HepG2 (cell line): ENCODE results near the gene ZNHIT6. TPM values are rescaled to one million over a fixed set of nuclear protein-coding genes. Genes with fewer than 3 reads are reported as not detected.

Experiments
- ATAC-seq: fragments of 200-7000 bp; cut with Tn5 transposase; 3 replicates; pipeline ENCODE4 v1.9.1; 2020; ENCODE audit warnings: mild to moderate bottlenecking, moderate library complexity
- BruUV-seq: library from RNA; stranded (reverse); fragments of 400-500 nt; replicated peaks from 2 replicates; lab custom pipeline; 2021; lab: Mats Ljungman, UMichigan
- CTCF ChIA-PET: fragments of 300-600 bp; formaldehyde crosslinking; extraction: SDS; loops from one replicate; lab custom pipeline; 2021; ENCODE audit warnings: low total read pairs, inconsistent platforms, low intra/inter-chr PET ratio; lab: Yijun Ruan, JAX
- POLR2A ChIA-PET: fragments of 350-600 bp; sonication (Branson Sonifier 250); formaldehyde crosslinking; loops from one replicate; lab custom pipeline; 2020; ENCODE audit warnings: antibody characterized with exemption, inconsistent platforms; lab: Yijun Ruan, JAX
- DNase-seq: peaks from one replicate; pipeline ENCODE4 v3.0.0-alpha.2; 2015; ENCODE audit warnings: low spot score
- FAIRE-seq: peaks from 3 replicates; lab custom pipeline; 2011; peaks lifted over from hg19 to GRCh38; lab: Jason Lieb, UNC
- H2AFZ ChIP-seq: one replicate; pipeline ENCODE4 v1.6.1; 2011; ENCODE audit warnings: low read length, inconsistent platforms
- H3K27ac ChIP-seq: fragments of 300-600 bp; 3 replicates; pipeline ENCODE4 v1.8.0; 2011; ENCODE audit warnings: mixed run types, mild to moderate bottlenecking, mixed read lengths, low read length, inconsistent platforms; ENCODE audit not compliant: insufficient read depth; ENCODE audit errors: extremely low read length
- H3K27me3 ChIP-seq, 2 experiments: fragments of 200-600 bp in 1 of 2; 2 replicates in 1 of 2; 3 replicates in 1 of 2; pipeline versions ENCODE4 v1.6.0 to v1.8.0; 2011; ENCODE audit warnings: low read length in 2 of 2, mild to moderate bottlenecking in 2 of 2, moderate library complexity in 2 of 2, inconsistent platforms in 1 of 2; ENCODE audit not compliant: insufficient read depth in 2 of 2, control insufficient read depth in 1 of 2
- H3K36me3 ChIP-seq, 2 experiments: fragments of 200-600 bp in 1 of 2; replicated peaks in 1 of 2; 2 replicates in 1 of 2; 3 replicates in 1 of 2; pipeline versions ENCODE4 v1.5.1 to v1.8.0; 2011; ENCODE audit warnings: low read length in 2 of 2, inconsistent platforms in 1 of 2; ENCODE audit not compliant: insufficient read depth in 2 of 2, control insufficient read depth in 1 of 2
- H3K4me1 ChIP-seq: 2 replicates; pipeline ENCODE4 v1.5.1; 2012; ENCODE audit warnings: low read length, inconsistent platforms; ENCODE audit not compliant: insufficient read depth
- H3K4me2 ChIP-seq: 2 replicates; pipeline ENCODE4 v1.6.0; 2011; ENCODE audit warnings: low read depth, low read length, inconsistent platforms
- H3K4me3 ChIP-seq, 3 experiments: fragments of 200-600 bp in 1 of 3; sonication (generic), shearing (Covaris generic) in 1 of 3; replicated peaks in 1 of 3; 2 replicates each; pipeline ENCODE4 v1.5.1; 2011 to 2016; ENCODE audit warnings: low read length in 3 of 3, inconsistent platforms in 2 of 3, low read depth in 2 of 3, mild to moderate bottlenecking in 2 of 3, control low read depth in 1 of 3, mixed read lengths in 1 of 3; ENCODE audit not compliant: insufficient read depth in 1 of 3
- H3K79me2 ChIP-seq: one replicate; pipeline ENCODE4 v1.6.1; 2011; ENCODE audit warnings: low read length, inconsistent platforms; ENCODE audit not compliant: insufficient read depth
- H3K9ac ChIP-seq: 2 replicates; pipeline ENCODE4 v1.6.0; 2011; ENCODE audit warnings: mild to moderate bottlenecking, low read depth, low read length, inconsistent platforms; ENCODE audit not compliant: insufficient read depth
- H3K9me3 ChIP-seq: 2 replicates; pipeline ENCODE4 v1.5.1; 2012; ENCODE audit warnings: mild to moderate bottlenecking, low read length
- H4K20me1 ChIP-seq: 2 replicates; pipeline ENCODE4 v1.6.0; 2011; ENCODE audit warnings: inconsistent platforms, mild to moderate bottlenecking, low read length, moderate library complexity; ENCODE audit not compliant: insufficient read depth
- FOXA3 ChIP-seq: IDR thresholded peaks from 2 replicates; pipeline ENCODE4 v1.6.1; 2016; ENCODE audit warnings: missing genetic modification reagents, missing compliant biosample characterization
- MAFF ChIP-seq: IDR thresholded peaks from 2 replicates; pipeline ENCODE4 v1.6.1; 2011; ENCODE audit warnings: low read depth, low read length, improper control_type of control experiment
- MAFK ChIP-seq, 2 experiments: IDR thresholded peaks in 1 of 2; conservative IDR thresholded peaks in 1 of 2; 2 replicates each; pipeline ENCODE4 v1.6.1; 2011; ENCODE audit warnings: improper control_type of control experiment in 2 of 2, low read length in 2 of 2
- MAX ChIP-seq: IDR thresholded peaks from 2 replicates; pipeline ENCODE4 v1.6.1; 2012; ENCODE audit warnings: inconsistent platforms
- REXO4 ChIP-seq: sonication (generic); formaldehyde crosslinking; IDR thresholded peaks from 2 replicates; pipeline ENCODE4 v1.8.0; 2022; ENCODE audit warnings: missing genetic modification reagents, mild to moderate bottlenecking, borderline replicate concordance
- SALL2 ChIP-seq: sonication (generic); formaldehyde crosslinking; IDR thresholded peaks from 2 replicates; pipeline ENCODE4 v1.8.1; 2023; ENCODE audit warnings: mild to moderate bottlenecking, missing genetic modification reagents, inconsistent platforms
- ZBTB14 ChIP-seq: sonication (generic); formaldehyde crosslinking; IDR thresholded peaks from 2 replicates; pipeline ENCODE4 v1.4.0; 2020; ENCODE audit warnings: missing genetic modification reagents
- ZFY ChIP-seq: sonication (generic); formaldehyde crosslinking; IDR thresholded peaks from 2 replicates; pipeline ENCODE4 v1.4.0; 2020; ENCODE audit warnings: missing genetic modification reagents
- ZNF235 ChIP-seq: sonication (generic); formaldehyde crosslinking; IDR thresholded peaks from 2 replicates; pipeline ENCODE4 v1.8.1; 2023; ENCODE audit warnings: mild to moderate bottlenecking, missing genetic modification reagents, borderline replicate concordance
- ZNF292 ChIP-seq: sonication (generic); formaldehyde crosslinking; IDR thresholded peaks from 2 replicates; pipeline ENCODE4 v1.8.1; 2022; ENCODE audit warnings: mild to moderate bottlenecking, low read depth, missing genetic modification reagents, borderline replicate concordance
- ZNF350 ChIP-seq: sonication (generic); formaldehyde crosslinking; IDR thresholded peaks from 2 replicates; pipeline ENCODE4 v1.4.0; 2020; ENCODE audit warnings: mild to moderate bottlenecking, low read depth, missing genetic modification reagents, borderline replicate concordance
- ZNF546 ChIP-seq: sonication (generic); formaldehyde crosslinking; conservative IDR thresholded peaks from 2 replicates; pipeline ENCODE4 v1.8.1; 2023; ENCODE audit warnings: mild to moderate bottlenecking, missing genetic modification reagents
- ZNF619 ChIP-seq: sonication (generic); formaldehyde crosslinking; IDR thresholded peaks from 2 replicates; pipeline ENCODE4 v1.4.0; 2020; ENCODE audit warnings: mild to moderate bottlenecking, missing genetic modification reagents
- ZNF883 ChIP-seq: sonication (generic); formaldehyde crosslinking; IDR thresholded peaks from 2 replicates; pipeline ENCODE4 v1.5.1; 2020; ENCODE audit warnings: mild to moderate bottlenecking, missing genetic modification reagents; ENCODE audit errors: not compliant biosample characterization
- ZXDC ChIP-seq: sonication (generic); formaldehyde crosslinking; IDR thresholded peaks from 2 replicates; pipeline ENCODE4 v1.5.0; 2020; ENCODE audit warnings: mild to moderate bottlenecking, missing genetic modification reagents
- ZZZ3 ChIP-seq: sonication (generic); formaldehyde crosslinking; IDR thresholded peaks from 2 replicates; pipeline ENCODE4 v1.4.0; 2020; ENCODE audit warnings: missing genetic modification reagents, mild to moderate bottlenecking, borderline replicate concordance
- WGBS: methylation state at CpG from one replicate; pipeline ENCODE4 v1.1.6; 2017; ENCODE audit warnings: low lambda C conversion rate; 5-methylcytosine and 5-hydroxymethylcytosine counted together
- in situ Hi-C: cut with HindIII; loops from 2 replicates; pipeline ENCODE4 v1.10.0; 2017; ENCODE audit warnings: low pct_unique_long_range_greater_than_20kb; ENCODE audit not compliant: extremely low pct_ligation_motif_present
- intact Hi-C: fragments of 100-400 bp; cut with micrococcal nuclease; formaldehyde crosslinking; loops from one replicate; pipeline ENCODE4 v1.10.0; 2022; ENCODE audit not compliant: unreplicated experiment
- polyA plus RNA-seq, 8 experiments: library from polyadenylated mRNA; depleted of rRNA in 3 of 8; stranded (reverse) in 7 of 8; unstranded in 1 of 8; fragments of >200 nt; fragmentation: Illumina TruSeq in 4 of 8; extraction: Trizol in 4 of 8; gene quantifications; 2 replicates each; pipeline versions ENCODE4 v1.2.1 to v1.2.3, GENCODE V29; 2011 to 2016; ENCODE audit warnings: low read depth in 4 of 8, missing spikeins in 1 of 8, mixed read lengths in 1 of 8; ENCODE audit not compliant: insufficient read depth in 1 of 8
- total RNA-seq, 5 experiments: library from RNA; depleted of rRNA; stranded (reverse); fragments of >200 nt; fragmentation: Illumina TruSeq; extraction: Trizol; gene quantifications; 2 replicates each; pipeline ENCODE4 v1.2.3, GENCODE V29; 2016; ENCODE audit warnings: low read depth in 1 of 5

The ZNHIT6 gene
- total and polyA plus RNA-seq, 2 of the 13 experiments (the other 11 are each of a cell fraction or from before 2014, with no cell fraction given), result 6.0 to 15.2 TPM

- Histone ChIP-seq H3K9me3 (no peaks in the 10 kb centered on the region), H3K4me1 (peaks cover 31% of the 10 kb centered on the region), H3K9ac (no peak overlapping the region), H3K27me3 (no peaks in the 10 kb centered on the region), H3K4me2 (no peak overlapping the region), H3K4me3 (no peak overlapping the region), H3K27ac (no peak overlapping the region), H3K36me3 (peaks cover 1 to 16% of the 10 kb centered on the region in 2 experiments; a peak in 2 of 5 replicates), H3K79me2 (no peaks in the 10 kb centered on the region), H4K20me1 (no peaks in the 10 kb centered on the region), H2AFZ (no peak overlapping the region)
- TF ChIP-seq SALL2 (no peak), ZNF292 (CRISPR knock-in tag) (no peak), FOXA3 (CRISPR knock-in tag) (no peak), ZFY (no peak), MAFF (peak; percentile 48; the same call in 1 of the 2 replicates), ZNF350 (CRISPR knock-in tag) (no peak), ZNF546 (no peak), ZNF619 (CRISPR knock-in tag) (no peak), ZNF883 (no peak), ZXDC (CRISPR knock-in tag) (no peak), MAX (no peak), REXO4 (no peak), ZZZ3 (no peak), MAFK (conservative IDR thresholded peaks at IDR 0.05 in 1 of 2, IDR thresholded peaks at IDR 0.05 in 1 of 2; ENCODE audit: low read length in 2 of 2) (peak; percentile 9 to 59; a peak in 2 of 4 replicates), ZBTB14 (CRISPR knock-in tag) (no peak), ZNF235 (CRISPR knock-in tag) (no peak)
- intact Hi-C loops (no loop called here), in situ Hi-C loops (no loop called here)
- ChIA-PET POLR2A (interaction anchor here (1.3 kb wide), 1 partner anchor 42 kb away, joined by 3 read pairs; no protein-coding TSS in a partner anchor), CTCF (no interaction called here)
- no peak for FAIRE-seq
- no peak for ATAC-seq
- no peak for DNase-seq
- 100% methylated on average over 1 of the region's 1 CpG for WGBS
- BruUV-seq, result no TSS peak
These were observed 52.9 kb downstream of the ZNHIT6 start for GRCh38 chr1:85655315-85655714.
